SK-MEL-5 (cell line): ENCODE data around the gene SLC13A1. TPM values are rescaled to one million over a fixed set of nuclear protein-coding genes. Genes with fewer than 3 reads are reported as not detected.

Experiments used
- DNase-seq: peaks from one replicate; pipeline ENCODE4 v3.0.0-alpha.2; 2016; ENCODE audit warnings: low read depth, low spot score
- in situ Hi-C: cut with HindIII; loops from 2 replicates; pipeline ENCODE4 v1.10.0; 2016; ENCODE audit warnings: low sequenced_read_pairs, high pct_unique_total_duplicates, low pct_unique_long_range_greater_than_20kb
- total RNA-seq: library from RNA; depleted of rRNA; stranded (reverse); fragments of >200 nt; shearing (Covaris generic); gene quantifications from 2 replicates; pipeline ENCODE4 v1.2.3, GENCODE V29; 2014

The SLC13A1 gene
- total RNA-seq, 1 experiment from 2014 or later: not detected

DNA sequence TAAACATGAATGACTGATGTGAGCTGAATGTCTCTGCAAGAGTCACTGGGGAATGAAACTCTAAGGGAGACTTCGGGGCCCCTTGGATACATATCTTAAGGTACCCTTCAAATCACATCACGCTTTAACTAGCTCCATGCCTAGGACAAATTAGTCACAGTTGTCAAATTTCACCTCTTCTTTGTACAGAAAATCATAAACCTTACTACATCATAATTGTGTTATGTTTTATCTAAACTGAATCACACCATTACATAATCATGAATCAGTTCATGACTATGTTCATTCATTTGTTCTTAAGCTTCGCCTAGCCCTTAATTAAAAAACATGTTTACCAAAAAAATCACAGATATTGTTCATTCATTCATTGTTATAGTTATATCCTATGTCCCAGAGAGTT lies 2.1 kb upstream of the SLC13A1 start:
- no peak for DNase-seq
- in situ Hi-C loops: no loop called here

DNA sequence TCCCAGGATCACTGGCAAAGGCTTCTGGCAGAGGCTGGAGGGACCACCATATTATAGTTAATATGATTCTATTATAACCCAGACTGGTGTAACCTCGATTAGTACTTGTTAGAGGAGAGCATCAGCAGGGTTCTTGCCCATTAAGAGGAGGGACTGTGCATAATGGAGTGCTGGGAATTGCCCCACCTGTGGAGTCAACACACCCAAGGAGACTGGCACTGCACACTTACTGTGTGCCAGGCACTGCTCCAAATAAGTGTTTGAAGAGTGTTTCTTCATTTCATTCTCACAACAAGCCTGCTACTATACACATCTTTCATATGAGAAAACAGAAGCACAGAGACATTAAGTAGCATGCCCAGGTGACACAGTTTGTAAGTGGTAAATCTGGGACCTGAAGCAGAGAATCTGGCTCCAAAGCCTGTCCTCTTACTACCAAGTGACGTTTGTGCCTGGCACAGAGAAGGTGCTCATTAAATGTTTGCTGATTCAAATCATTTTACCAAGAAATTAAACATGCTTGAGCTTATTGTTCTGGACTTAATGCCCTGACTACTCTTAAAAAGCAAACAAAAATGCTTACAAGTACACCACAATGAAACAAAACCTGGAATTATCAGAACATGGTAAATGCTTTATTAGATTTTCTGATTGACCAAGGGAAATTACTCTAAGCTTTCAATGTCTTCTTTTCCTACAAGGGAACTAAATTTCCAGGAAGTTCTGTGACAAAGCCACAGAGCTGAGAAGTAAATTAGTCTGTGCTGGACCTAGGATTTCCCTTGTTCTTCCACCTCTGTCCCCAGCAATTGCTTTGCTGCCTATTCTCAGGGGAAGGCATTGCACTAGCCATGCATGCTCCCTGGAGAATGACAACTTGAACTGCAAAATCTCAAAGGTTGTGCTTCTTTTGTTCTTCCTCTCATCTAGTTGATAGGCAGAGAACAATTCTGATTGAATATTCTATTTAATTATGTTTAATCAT lies 809 bp downstream of the SLC13A1 start:
- in situ Hi-C loops: no loop called here
- no peak for DNase-seq

DNA sequence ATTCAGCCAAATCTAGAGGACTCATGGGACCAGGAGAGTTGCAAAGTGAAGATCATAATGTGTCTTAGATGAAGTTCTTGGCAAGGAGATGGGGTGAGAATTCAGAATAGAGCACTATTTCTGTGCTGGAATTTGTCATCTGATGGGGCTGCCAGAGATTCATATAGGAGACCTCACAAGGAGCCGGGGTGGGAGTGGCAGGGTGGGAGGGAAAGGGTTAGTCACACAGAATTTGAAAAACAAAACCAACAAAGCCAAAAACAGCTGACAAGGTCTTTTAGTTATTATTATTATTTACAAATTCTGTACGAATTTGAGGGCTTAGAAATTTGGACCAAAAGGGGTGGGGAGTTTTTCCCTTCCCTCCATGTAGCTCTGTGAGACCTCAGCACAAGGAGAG lies 1.7 kb downstream of the SLC13A1 start:
- DNase-seq: no peak
- in situ Hi-C loops: no loop called here

DNA sequence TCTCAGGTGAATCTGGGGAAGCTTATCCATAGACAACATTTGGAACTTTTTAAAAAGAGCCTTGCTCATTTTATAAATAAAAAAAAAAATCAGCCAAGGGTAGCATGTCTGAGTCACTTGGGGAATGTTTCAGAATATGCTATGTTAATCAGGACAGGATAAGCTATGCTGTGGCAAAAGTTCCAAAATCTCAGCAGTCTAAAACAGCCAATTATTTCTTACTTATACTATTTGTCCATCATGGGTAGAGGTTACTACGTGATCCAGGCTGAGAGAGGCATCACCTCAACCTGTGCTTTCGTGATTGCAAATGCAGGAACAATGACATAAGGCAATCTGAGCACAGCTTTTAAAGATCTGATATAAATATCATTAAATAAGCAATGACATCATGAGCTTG lies 6.5 kb downstream of the SLC13A1 start:
- no peak for DNase-seq
- in situ Hi-C loops: no loop called here

DNA sequence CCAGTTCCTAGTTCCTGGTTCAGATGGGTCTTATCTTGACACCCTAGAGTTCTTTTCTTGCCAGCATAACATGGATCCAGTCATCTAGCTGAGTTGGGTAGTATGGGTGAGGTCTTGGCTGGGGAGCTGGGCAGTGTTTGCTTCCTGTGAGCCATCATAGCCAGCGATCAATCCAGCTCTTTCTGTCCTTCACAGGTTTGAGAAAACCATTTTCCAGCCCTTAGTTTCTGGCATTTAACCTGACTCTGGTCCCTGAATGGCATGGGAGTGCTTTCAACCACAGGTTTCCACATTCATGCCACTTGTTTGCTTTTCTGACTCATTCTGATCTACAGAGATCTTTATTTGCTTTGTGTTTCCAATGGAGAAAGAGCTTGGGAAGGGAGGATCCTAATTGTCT lies 8.6 kb downstream of the SLC13A1 start:
- no peak for DNase-seq
- in situ Hi-C loops: no loop called here

DNA sequence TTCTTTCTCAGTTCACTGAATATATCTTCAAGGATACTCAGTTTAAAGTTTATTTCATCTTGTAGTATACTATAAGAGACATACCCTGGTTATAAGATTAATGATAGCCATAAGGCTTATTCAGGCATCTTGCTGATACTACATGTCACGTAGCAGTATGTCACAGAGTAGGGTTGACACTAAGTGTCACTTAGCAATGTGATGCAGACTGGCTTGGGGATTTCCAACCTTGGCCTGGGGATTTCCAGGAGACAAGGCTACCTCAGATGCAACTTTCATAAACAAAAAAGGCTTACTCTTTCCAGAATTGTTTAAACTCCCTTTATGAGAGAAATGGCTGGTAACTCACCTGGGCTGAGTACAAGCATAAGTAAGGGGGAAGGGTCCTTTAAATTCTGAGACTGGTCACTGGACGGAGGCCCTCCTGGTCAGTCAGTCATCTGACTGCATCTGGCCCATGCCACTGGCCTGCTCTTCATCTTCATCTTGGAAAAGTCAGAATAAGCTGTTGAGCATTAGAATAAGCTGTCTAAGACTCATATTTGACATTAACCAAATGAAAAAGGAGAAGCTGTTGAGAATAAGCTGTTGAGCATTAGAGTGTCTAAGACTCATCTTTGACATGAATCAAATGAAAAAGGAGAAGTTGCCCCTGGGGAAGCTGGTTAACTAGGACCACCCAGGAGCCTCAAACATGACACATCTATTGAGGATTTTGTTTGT lies 9.5 kb downstream of the SLC13A1 start:
- DNase-seq: no peak
- in situ Hi-C loops: no loop called here

DNA sequence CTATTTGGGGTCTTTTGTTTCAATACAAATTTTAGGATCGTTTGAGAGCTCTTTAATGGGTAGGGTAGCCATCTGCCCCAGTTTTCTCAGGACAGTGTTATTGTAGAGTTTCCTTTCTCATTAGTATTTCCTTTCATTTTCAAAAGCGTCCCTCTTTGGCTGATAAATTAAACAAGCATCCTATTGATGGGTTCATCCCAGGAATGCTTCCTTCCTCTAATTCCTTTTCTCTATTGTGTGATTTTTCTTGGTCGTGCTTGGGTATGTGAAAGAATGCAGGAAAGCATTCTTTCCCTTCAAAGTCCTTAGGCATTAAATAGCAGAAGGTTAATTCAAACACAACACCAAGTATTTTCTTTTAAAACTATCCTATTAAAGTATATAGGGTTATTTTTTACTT lies 14.0 kb downstream of the SLC13A1 start:
- in situ Hi-C loops: no loop called here
- no peak for DNase-seq

DNA sequence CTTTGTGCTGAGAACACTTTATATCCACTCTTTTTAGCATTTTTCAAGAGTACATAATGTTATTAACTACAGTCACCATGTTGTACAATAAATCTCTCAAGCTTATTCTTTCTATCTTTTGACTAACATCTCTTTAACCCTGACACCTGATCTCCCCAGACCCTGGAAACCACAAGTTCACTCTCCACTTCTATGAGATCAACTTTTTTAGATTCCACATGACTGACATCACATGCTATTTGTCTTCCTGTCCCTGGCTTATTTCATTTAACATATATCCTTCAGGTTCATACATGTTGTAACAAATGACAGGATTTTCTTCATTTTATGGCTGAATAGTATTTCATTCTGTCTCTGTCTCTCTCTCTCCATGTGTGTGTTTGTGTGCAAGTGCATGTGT lies 15.5 kb downstream of the SLC13A1 start:
- DNase-seq: no peak
- in situ Hi-C loops: no loop called here

DNA sequence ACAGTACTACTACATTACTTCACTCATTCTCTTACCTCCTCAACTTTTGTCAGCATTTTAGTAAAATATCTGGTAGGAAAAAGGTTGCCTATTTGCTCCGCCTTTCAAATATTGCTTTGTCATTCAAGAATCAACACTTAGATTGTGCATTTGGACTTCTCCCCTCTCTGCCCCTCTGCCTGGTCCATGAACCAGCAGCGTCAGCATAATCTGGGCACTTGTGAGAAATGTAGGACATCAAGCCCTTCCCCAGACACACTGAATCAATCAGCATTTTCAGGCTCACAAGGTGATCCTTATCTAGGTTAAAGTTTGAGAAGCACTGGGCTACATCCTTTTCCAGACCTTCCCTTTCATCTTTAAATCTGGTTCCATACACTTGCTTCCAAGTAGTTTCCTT lies 16.3 kb downstream of the SLC13A1 start:
- in situ Hi-C loops: no loop called here
- DNase-seq: no peak

DNA sequence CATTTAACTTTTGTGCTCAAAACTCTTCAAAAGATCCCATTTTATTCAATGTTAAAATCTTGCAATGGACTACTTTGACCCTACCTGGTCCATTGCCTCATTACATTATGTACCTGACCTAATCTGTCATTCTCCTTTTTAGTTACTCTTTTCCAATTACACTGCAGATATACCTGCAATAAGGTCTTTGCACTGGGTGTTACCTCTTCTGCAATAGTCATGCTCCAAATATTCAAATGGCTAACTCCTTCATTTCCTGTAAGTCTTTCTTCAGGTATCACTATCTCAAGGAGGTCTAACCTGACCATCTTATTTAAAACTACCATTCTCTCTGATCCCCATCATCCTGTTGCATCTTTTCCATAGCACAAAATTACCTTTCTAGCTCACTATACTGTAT lies 22.3 kb downstream of the SLC13A1 start:
- in situ Hi-C loops: no loop called here
- no peak for DNase-seq

DNA sequence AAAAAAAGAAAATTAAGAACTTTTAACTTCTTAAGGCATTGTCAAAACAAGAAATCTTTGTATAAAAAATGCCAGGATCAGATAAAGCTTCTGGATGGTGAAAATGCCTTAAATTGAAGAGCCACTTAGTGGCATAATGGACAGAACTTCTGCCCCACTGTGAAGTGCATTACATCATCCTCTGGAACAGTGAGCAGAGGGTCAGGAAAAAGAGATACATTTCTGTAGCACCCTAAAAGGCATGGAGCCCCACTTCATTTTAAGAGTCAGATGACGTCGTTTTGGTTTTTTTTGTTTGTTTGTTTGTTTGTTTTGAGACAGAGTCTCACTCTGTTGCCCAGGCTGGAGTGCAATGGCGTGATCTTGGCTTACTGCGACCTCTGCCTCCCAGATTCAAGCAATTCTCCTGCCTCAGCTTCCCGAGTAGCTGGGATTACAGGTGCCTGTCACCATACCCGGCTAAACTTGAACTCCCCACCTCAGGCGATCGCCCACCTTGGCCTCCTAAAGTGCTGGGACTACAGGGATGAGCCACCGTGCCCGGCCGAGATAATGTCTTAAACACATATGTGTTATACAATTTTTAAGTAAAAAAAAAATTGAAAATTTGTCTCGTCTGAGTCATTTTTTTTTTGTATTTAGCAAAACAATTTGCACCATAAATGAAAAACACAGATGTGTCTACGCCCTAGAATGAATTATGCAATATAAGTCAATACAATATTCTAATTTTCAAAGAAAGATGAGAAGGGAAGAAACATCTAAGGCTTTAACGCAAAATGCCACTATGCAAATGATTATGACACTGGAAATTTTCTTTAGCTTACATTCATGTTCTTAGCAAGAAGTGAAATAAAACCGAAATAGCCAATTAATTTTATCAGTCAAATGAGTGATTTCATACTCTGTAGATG lies 29.2 kb downstream of the SLC13A1 start:
- in situ Hi-C loops: no loop called here

DNA sequence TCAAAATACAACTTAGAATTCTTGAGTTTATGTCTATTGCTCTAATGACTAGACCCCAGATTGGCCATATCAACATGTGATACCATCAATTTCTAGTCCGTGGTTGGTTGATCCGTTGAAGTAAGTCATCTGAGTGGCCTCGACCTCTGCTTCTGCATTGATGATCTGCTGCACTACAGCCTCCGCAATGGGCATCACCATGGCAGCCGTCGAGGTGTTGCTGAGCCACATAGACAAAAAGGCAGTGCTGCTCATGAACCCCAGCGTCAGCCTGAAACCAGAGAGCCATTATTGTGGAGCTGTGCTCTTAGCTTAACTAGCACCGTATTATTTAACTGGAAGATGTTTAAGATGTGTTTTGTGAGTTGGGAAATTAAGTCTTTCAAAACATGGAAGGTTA lies 30.7 kb downstream of the SLC13A1 start:
- DNase-seq: no peak

More for the DNA sequence above, 29.2 kb downstream of the SLC13A1 start:
- no peak for DNase-seq

DNA sequence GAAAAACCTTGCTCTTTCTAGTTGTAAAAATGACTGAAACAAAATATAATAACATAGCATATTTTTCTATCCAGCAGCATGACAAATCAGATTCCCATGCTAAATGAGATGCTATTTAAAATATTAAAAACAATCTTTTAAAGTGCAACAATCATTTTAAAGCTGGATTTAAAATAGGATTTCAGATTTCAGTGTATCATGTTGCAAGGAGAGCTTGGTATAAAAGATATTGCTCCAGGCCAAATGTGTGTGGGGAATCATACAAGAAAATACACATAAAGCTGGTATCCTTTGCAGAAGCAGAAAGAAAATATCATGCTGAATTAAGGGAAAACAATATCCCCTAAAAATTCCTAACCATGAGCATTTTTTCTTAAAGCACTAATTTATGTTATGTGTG lies 42.2 kb downstream of the SLC13A1 start:
- no peak for DNase-seq
- in situ Hi-C loops: no loop called here

More for the DNA sequence above, 30.7 kb downstream of the SLC13A1 start:
- in situ Hi-C loops: no loop called here

DNA sequence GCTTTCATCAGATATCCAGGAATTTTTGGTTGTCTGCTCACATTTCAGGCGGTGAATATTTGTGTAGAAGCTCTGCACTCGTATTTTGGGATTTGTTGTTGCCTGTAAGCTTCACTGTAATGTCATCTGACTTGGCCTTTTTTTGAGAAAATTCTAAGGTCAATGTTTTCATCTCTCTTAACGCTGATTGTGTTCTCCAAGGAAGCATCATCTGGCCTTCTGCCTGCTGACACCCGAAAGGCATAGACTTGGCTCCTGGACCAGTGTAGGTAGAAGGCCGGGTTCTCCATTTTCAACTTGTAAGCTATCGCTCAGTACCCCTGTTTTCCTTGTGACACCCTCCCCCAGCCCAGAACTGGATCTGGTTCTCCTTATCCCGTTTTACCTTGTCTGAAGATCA lies 44.2 kb downstream of the SLC13A1 start:
- in situ Hi-C loops: no loop called here
- DNase-seq: no peak

DNA sequence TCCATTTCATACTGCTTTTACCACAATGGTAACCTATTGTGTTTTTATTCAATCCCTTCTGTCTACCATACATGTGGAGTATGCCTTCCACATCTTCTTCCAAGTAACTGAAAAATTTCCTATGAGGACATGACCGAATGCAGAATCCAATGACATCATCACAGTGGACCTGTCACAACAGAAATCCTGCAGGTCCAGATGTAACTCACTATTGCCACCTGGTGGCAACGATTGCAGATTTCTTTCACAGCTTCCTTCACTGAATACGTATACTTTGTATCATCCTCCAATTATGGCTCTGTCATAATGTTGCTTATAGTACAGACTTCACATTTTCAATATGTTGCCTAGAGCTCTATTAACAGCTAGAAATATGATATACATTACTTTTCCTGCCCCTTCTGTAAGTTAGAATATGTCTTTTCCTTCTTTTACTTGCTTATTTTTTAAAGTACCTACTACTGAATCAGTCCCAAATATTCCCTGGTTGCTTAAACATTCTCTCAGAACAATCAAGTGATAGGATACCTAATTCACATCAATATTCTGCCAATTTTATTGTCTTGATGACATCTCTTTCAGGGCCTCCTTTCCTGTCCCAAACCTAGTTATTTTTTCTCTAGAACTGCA lies 45.4 kb downstream of the SLC13A1 start:
- in situ Hi-C loops: no loop called here
- DNase-seq: peak; percentile 96

DNA sequence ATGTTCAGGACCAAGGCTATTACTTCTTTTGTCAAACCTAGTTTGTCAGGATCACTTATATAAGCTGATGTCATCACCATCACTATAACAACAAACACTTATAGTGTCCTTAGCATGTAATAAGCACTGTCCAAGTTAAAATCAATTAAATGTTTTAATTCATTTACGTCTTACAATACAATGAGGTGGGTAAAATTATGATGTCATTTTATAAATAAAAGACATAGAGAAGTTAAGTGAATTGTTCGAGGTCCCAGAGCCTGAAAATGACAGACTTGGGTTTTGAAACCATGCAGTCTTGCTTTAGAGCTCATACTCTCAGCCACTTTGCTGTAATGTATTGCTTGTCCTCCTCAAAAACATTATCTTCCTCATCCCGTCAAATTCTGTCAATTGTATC lies 48.3 kb downstream of the SLC13A1 start:
- no peak for DNase-seq
- in situ Hi-C loops: no loop called here

DNA sequence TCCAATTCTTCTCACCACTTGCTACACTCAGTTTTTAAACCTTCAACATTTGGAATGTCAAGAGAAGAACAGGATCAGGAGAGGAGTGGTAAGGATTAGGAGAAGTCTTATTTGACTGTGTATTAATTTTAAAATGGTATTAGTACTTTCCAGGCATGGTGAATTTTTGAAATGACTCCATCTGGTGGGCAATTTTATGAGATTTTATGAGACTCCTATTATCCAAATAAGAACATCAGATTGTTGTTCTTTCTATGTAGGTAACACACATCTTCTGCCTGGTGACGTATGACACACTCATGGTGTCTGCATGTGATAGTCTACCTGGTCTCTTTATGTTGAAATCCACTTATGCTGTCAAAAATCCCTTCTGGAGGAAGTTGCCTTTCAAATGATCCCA lies 51.0 kb downstream of the SLC13A1 start:
- peak; percentile 38 for DNase-seq
- in situ Hi-C loops: no loop called here
